ENCODE data around the gene ZNF90.
"Not testable (repeated sequence)": the region's sequence is repeated elsewhere in the genome, so short reads cannot be mapped to it uniquely, and the experiment has no call there.

GRCh38 chr19:20082232-20082833 is 4.5 kb downstream of the ZNF90 start:
- TF ChIP-seq CTCF (conservative IDR thresholded peaks at IDR 0.05; ENCODE audit: low read length); EZH2phosphoT487 (IDR thresholded peaks at IDR 0.05; ENCODE audit: borderline replicate concordance, low read depth, low read length): not testable (repeated sequence)

All from OCI-LY7 (cell line).